GM12892 (cell line): ENCODE results near the gene ACTL7A.

ENCODE experiments used
- POLR2A ChIP-seq: IDR thresholded peaks from 2 replicates; pipeline ENCODE4 v1.6.1; 2011; ENCODE audit warnings: low read depth, low read length, control low read depth
- POLR2AphosphoS5 ChIP-seq: IDR thresholded peaks from 2 replicates; pipeline ENCODE4 v1.6.1; 2011; ENCODE audit warnings: low read depth, low read length, control low read depth
- TAF1 ChIP-seq: IDR thresholded peaks from 2 replicates; pipeline ENCODE4 v1.6.1; 2011; ENCODE audit warnings: low read depth, mild to moderate bottlenecking, control low read depth, low read length, borderline replicate concordance

- TF ChIP-seq TAF1 (no peak), POLR2A (no peak), POLR2AphosphoS5 (no peak)
Observed at GRCh38 chr9:108842610-108843295, 19.3 kb upstream of the ACTL7A start.
